HG03025 (cell line): Measurements from ENCODE around the gene RPRD1A.
"Not testable (repeated sequence)": the region's sequence is repeated elsewhere in the genome, so short reads cannot be mapped to it uniquely, and the experiment has no call there.

Source experiments
- ATAC-seq: cut with Tn5 transposase; IDR thresholded peaks from one replicate; pipeline ENCODE4 v1.9.1; 2021; ENCODE audit warnings: mild to moderate bottlenecking, moderate library complexity; ENCODE audit not compliant: unreplicated experiment, low FRiP score

Gene RPRD1A

GRCh38 chr18:35973650-35974049 is 93.7 kb downstream of the RPRD1A start:
- no peak for ATAC-seq

- peak; percentile 95 for ATAC-seq
Observed at GRCh38 chr18:35972197-35973000, 95.0 kb downstream of the RPRD1A start, which contains the start of gene RMP24. TSS of gene RMP24 (plus strand) at chr18:35972679.

- ATAC-seq, result peak; percentile 1
Observed at GRCh38 chr18:35971661-35972196, 95.6 kb downstream of the RPRD1A start.

GRCh38 chr18:35969676-35970075 is 97.7 kb downstream of the RPRD1A start:
- no peak for ATAC-seq

- ATAC-seq, result no peak
Observed at GRCh38 chr18:35968278-35968880, 99.0 kb downstream of the RPRD1A start.

GRCh38 chr18:35967866-35968265 is 99.5 kb downstream of the RPRD1A start:
- ATAC-seq, result not testable (repeated sequence)

- ATAC-seq, result no peak
Observed at GRCh38 chr18:35964319-35964718, 103.0 kb downstream of the RPRD1A start.

- no peak for ATAC-seq
Observed at GRCh38 chr18:35962320-35962719, 105.0 kb downstream of the RPRD1A start.

- ATAC-seq, result no peak
Observed at GRCh38 chr18:35956226-35956625, 111.1 kb downstream of the RPRD1A start.

- no peak for ATAC-seq
Observed at GRCh38 chr18:35953688-35954087, 113.7 kb downstream of the RPRD1A start.

- ATAC-seq, result no peak
Observed at GRCh38 chr18:35950628-35950982, 116.8 kb downstream of the RPRD1A start.

- ATAC-seq, result no peak
Observed at GRCh38 chr18:35949903-35950627, 117.3 kb downstream of the RPRD1A start.

- ATAC-seq, result no peak
Observed at GRCh38 chr18:35949090-35949489, 118.3 kb downstream of the RPRD1A start.

GRCh38 chr18:35948080-35948479 is 119.3 kb downstream of the RPRD1A start:
- ATAC-seq, result no peak

GRCh38 chr18:35942661-35943060 is 124.7 kb downstream of the RPRD1A start:
- ATAC-seq, result no peak

GRCh38 chr18:35942133-35942532 is 125.2 kb downstream of the RPRD1A start:
- no peak for ATAC-seq

- ATAC-seq, result no peak
Observed at GRCh38 chr18:35941299-35941698, 126.1 kb downstream of the RPRD1A start.
